ENCODE results near the gene LCE2D. TPM values are rescaled to one million over a fixed set of nuclear protein-coding genes. Genes with fewer than 3 reads are reported as not detected.

Gene LCE2D
- total RNA-seq, 1 experiment from 2014 or later, result not detected

GRCh38 chr1:152643945-152644344, 19.2 kb upstream of the LCE2D start:
- H3K36me3 Mint-ChIP-seq (ENCODE audit: insufficient read depth, unreplicated experiment), result no peaks in the 10 kb centered on the region
- no peak overlapping the region for H3K4me3 Mint-ChIP-seq (ENCODE audit: unreplicated experiment)
- no peak overlapping the region for H3K27ac Mint-ChIP-seq (ENCODE audit: low read depth, unreplicated experiment)
- no TSS peak for BruUV-seq (replicated peaks)
- no peak for TF ChIP-seq CTCF (IDR thresholded peaks at IDR 0.05; ENCODE audit: unreplicated experiment)
- POLR2A ChIA-PET, result interaction anchor here (0.7 kb wide), 1 partner anchor 26 kb away, joined by 3 read pairs; no protein-coding TSS in a partner anchor
- DNase-seq (ENCODE audit: unreplicated experiment), result no peak
- peaks cover 6% of the 10 kb centered on the region for H3K4me1 Mint-ChIP-seq (ENCODE audit: insufficient read depth, unreplicated experiment)
- H3K27me3 Mint-ChIP-seq (ENCODE audit: insufficient read depth, unreplicated experiment), result no peaks in the 10 kb centered on the region
- H3K9me3 Mint-ChIP-seq (ENCODE audit: unreplicated experiment), result peaks cover 5% of the 10 kb centered on the region
- CTCF ChIA-PET, result interaction anchor here (0.6 to 11.5 kb wide), 7 partner anchors 12 to 779 kb away, joined by 3 to 132 read pairs (median 6); no protein-coding TSS in a partner anchor
- intact Hi-C loops (cut with micrococcal nuclease), result no loop called here

- H3K27ac Mint-ChIP-seq (ENCODE audit: low read depth, unreplicated experiment), result no peak overlapping the region
- no peaks in the 10 kb centered on the region for H3K36me3 Mint-ChIP-seq (ENCODE audit: insufficient read depth, unreplicated experiment)
- no peaks in the 10 kb centered on the region for H3K27me3 Mint-ChIP-seq (ENCODE audit: insufficient read depth, unreplicated experiment)
- no peaks in the 10 kb centered on the region for H3K9me3 Mint-ChIP-seq (ENCODE audit: unreplicated experiment)
- no peak overlapping the region for H3K4me3 Mint-ChIP-seq (ENCODE audit: unreplicated experiment)
- no peak for TF ChIP-seq CTCF (IDR thresholded peaks at IDR 0.05; ENCODE audit: unreplicated experiment)
- DNase-seq (ENCODE audit: unreplicated experiment), result no peak
- H3K4me1 Mint-ChIP-seq (ENCODE audit: insufficient read depth, unreplicated experiment), result peaks cover 6% of the 10 kb centered on the region
- intact Hi-C loops (cut with micrococcal nuclease), result no loop called here
- ChIA-PET CTCF (interaction anchor here (0.7 to 14.4 kb wide), 6 partner anchors 9 to 579 kb away, joined by 3 to 253 read pairs (median 5); no protein-coding TSS in a partner anchor), POLR2A (interaction anchor here (1.3 kb wide), 1 partner anchor 9 kb away, joined by 7 read pairs; no protein-coding TSS in a partner anchor)
- BruUV-seq (replicated peaks), result no TSS peak
These were observed 18.0 kb upstream of the LCE2D start for GRCh38 chr1:152645146-152645545.

GRCh38 chr1:152646656-152647055, 16.5 kb upstream of the LCE2D start:
- H3K36me3 Mint-ChIP-seq (ENCODE audit: insufficient read depth, unreplicated experiment), result no peaks in the 10 kb centered on the region
- H3K27me3 Mint-ChIP-seq (ENCODE audit: insufficient read depth, unreplicated experiment), result no peaks in the 10 kb centered on the region
- no TSS peak for BruUV-seq (replicated peaks)
- no peak for DNase-seq (ENCODE audit: unreplicated experiment)
- POLR2A ChIA-PET, result no interaction called here
- no peak for TF ChIP-seq CTCF (IDR thresholded peaks at IDR 0.05; ENCODE audit: unreplicated experiment)
- intact Hi-C loops (cut with micrococcal nuclease), result no loop called here
- H3K4me3 Mint-ChIP-seq (ENCODE audit: unreplicated experiment), result no peak overlapping the region
- CTCF ChIA-PET, result interaction anchor here (0.5 to 14.4 kb wide), 4 partner anchors 9 to 288 kb away, joined by 3 to 253 read pairs (median 68); no protein-coding TSS in a partner anchor
- H3K4me1 Mint-ChIP-seq (ENCODE audit: insufficient read depth, unreplicated experiment), result peaks cover 6% of the 10 kb centered on the region
- H3K27ac Mint-ChIP-seq (ENCODE audit: low read depth, unreplicated experiment), result no peak overlapping the region
- H3K9me3 Mint-ChIP-seq (ENCODE audit: unreplicated experiment), result no peaks in the 10 kb centered on the region

- Mint-ChIP-seq H3K27ac (ENCODE audit: low read depth, unreplicated experiment) (no peak overlapping the region), H3K36me3 (ENCODE audit: insufficient read depth, unreplicated experiment) (no peaks in the 10 kb centered on the region), H3K9me3 (ENCODE audit: unreplicated experiment) (no peaks in the 10 kb centered on the region), H3K4me3 (ENCODE audit: unreplicated experiment) (no peak overlapping the region), H3K27me3 (ENCODE audit: insufficient read depth, unreplicated experiment) (no peaks in the 10 kb centered on the region), H3K4me1 (ENCODE audit: insufficient read depth, unreplicated experiment) (no peaks in the 10 kb centered on the region)
- CTCF ChIA-PET, result interaction anchor here (0.6 to 14.4 kb wide), 100 partner anchors 11 to 999 kb away, joined by 3 to 253 read pairs (median 4); partner anchors contain the start of genes IVL, KPRP, LCE2D and LCE3A
- POLR2A ChIA-PET, result interaction anchor here (0.6 to 2.2 kb wide), 10 partner anchors 9 to 520 kb away, joined by 3 to 7 read pairs (median 4); no protein-coding TSS in a partner anchor
- intact Hi-C loops (cut with micrococcal nuclease), result loop anchor here (1.0 to 10.0 kb wide), 8 partner anchors 81 to 569 kb away; partner anchors contain the start of gene SPRR1B
- TF ChIP-seq CTCF (IDR thresholded peaks at IDR 0.05; ENCODE audit: unreplicated experiment), result peak; percentile 87
- BruUV-seq (replicated peaks), result no TSS peak
- peak; percentile 91 for DNase-seq (ENCODE audit: unreplicated experiment)
These were observed 9.1 kb upstream of the LCE2D start for GRCh38 chr1:152654110-152654509.
